Measurements from ENCODE around the gene SMYD3. TPM values are rescaled to one million over a fixed set of nuclear protein-coding genes. Genes with fewer than 3 reads are reported as not detected.

SMYD3 gene
- total and polyA plus RNA-seq, 2 of the 13 experiments (the other 11 are each of a cell fraction or from before 2014, with no cell fraction given): 27.7 to 35.8 TPM

GRCh38 chr1:246187834-246188372 is 319.2 kb downstream of the SMYD3 start (continued):
- TF ChIP-seq, protein P1, sequence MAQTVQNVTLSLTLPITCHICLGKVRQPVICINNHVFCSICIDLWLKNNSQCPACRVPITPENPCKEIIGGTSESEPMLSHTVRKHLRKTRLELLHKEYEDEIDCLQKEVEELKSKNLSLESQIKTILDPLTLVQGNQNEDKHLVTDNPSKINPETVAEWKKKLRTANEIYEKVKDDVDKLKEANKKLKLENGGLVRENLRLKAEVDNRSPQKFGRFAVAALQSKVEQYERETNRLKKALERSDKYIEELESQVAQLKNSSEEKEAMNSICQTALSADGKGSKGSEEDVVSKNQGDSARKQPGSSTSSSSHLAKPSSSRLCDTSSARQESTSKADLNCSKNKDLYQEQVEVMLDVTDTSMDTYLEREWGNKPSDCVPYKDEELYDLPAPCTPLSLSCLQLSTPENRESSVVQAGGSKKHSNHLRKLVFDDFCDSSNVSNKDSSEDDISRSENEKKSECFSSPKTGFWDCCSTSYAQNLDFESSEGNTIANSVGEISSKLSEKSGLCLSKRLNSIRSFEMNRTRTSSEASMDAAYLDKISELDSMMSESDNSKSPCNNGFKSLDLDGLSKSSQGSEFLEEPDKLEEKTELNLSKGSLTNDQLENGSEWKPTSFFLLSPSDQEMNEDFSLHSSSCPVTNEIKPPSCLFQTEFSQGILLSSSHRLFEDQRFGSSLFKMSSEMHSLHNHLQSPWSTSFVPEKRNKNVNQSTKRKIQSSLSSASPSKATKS (CRISPR knock-in tag; IDR thresholded peaks at IDR 0.05): no peak
- TF ChIP-seq ZFP62 (CRISPR knock-in tag; IDR thresholded peaks at IDR 0.05): no peak
- no peak for TF ChIP-seq PAWR (CRISPR knock-in tag; IDR thresholded peaks at IDR 0.05; ENCODE audit: borderline replicate concordance)
- TF ChIP-seq, protein P2, sequence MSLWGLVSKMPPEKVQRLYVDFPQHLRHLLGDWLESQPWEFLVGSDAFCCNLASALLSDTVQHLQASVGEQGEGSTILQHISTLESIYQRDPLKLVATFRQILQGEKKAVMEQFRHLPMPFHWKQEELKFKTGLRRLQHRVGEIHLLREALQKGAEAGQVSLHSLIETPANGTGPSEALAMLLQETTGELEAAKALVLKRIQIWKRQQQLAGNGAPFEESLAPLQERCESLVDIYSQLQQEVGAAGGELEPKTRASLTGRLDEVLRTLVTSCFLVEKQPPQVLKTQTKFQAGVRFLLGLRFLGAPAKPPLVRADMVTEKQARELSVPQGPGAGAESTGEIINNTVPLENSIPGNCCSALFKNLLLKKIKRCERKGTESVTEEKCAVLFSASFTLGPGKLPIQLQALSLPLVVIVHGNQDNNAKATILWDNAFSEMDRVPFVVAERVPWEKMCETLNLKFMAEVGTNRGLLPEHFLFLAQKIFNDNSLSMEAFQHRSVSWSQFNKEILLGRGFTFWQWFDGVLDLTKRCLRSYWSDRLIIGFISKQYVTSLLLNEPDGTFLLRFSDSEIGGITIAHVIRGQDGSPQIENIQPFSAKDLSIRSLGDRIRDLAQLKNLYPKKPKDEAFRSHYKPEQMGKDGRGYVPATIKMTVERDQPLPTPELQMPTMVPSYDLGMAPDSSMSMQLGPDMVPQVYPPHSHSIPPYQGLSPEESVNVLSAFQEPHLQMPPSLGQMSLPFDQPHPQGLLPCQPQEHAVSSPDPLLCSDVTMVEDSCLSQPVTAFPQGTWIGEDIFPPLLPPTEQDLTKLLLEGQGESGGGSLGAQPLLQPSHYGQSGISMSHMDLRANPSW (CRISPR knock-in tag; IDR thresholded peaks at IDR 0.05; ENCODE audit: borderline replicate concordance): no peak
- TF ChIP-seq, protein P3, sequence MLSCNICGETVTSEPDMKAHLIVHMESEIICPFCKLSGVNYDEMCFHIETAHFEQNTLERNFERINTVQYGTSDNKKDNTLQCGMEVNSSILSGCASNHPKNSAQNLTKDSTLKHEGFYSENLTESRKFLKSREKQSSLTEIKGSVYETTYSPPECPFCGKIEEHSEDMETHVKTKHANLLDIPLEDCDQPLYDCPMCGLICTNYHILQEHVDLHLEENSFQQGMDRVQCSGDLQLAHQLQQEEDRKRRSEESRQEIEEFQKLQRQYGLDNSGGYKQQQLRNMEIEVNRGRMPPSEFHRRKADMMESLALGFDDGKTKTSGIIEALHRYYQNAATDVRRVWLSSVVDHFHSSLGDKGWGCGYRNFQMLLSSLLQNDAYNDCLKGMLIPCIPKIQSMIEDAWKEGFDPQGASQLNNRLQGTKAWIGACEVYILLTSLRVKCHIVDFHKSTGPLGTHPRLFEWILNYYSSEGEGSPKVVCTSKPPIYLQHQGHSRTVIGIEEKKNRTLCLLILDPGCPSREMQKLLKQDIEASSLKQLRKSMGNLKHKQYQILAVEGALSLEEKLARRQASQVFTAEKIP (CRISPR knock-in tag; IDR thresholded peaks at IDR 0.05; ENCODE audit: borderline replicate concordance): no peak
- no peak for TF ChIP-seq TOE1 (CRISPR knock-in tag; IDR thresholded peaks at IDR 0.05)
- TF ChIP-seq ZNF263 (CRISPR knock-in tag; IDR thresholded peaks at IDR 0.05): no peak
- TF ChIP-seq, protein P4, sequence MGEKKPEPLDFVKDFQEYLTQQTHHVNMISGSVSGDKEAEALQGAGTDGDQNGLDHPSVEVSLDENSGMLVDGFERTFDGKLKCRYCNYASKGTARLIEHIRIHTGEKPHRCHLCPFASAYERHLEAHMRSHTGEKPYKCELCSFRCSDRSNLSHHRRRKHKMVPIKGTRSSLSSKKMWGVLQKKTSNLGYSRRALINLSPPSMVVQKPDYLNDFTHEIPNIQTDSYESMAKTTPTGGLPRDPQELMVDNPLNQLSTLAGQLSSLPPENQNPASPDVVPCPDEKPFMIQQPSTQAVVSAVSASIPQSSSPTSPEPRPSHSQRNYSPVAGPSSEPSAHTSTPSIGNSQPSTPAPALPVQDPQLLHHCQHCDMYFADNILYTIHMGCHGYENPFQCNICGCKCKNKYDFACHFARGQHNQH (CRISPR knock-in tag; IDR thresholded peaks at IDR 0.05): peak; percentile 84; the same call in 1 of the 2 replicates
- no peak for TF ChIP-seq REXO4 (CRISPR knock-in tag; IDR thresholded peaks at IDR 0.05; ENCODE audit: borderline replicate concordance)
- no peak for TF ChIP-seq ZNF782 (CRISPR knock-in tag; IDR thresholded peaks at IDR 0.05; ENCODE audit: borderline replicate concordance)
- TF ChIP-seq, protein P5, sequence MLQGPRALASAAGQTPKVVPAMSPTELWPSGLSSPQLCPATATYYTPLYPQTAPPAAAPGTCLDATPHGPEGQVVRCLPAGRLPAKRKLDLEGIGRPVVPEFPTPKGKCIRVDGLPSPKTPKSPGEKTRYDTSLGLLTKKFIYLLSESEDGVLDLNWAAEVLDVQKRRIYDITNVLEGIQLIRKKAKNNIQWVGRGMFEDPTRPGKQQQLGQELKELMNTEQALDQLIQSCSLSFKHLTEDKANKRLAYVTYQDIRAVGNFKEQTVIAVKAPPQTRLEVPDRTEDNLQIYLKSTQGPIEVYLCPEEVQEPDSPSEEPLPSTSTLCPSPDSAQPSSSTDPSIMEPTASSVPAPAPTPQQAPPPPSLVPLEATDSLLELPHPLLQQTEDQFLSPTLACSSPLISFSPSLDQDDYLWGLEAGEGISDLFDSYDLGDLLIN (CRISPR knock-in tag; IDR thresholded peaks at IDR 0.05; ENCODE audit: borderline replicate concordance): no peak
- TF ChIP-seq MIER2 (CRISPR knock-in tag; IDR thresholded peaks at IDR 0.05): 0 out of 2 replicates have a peak, but pooled peaks have one; percentile 62
- TF ChIP-seq KLF15 (CRISPR knock-in tag; IDR thresholded peaks at IDR 0.05; ENCODE audit: borderline replicate concordance): no peak
- TF ChIP-seq MTA1 (CRISPR knock-in tag; IDR thresholded peaks at IDR 0.05; ENCODE audit: borderline replicate concordance): no peak
- TF ChIP-seq, protein P6, sequence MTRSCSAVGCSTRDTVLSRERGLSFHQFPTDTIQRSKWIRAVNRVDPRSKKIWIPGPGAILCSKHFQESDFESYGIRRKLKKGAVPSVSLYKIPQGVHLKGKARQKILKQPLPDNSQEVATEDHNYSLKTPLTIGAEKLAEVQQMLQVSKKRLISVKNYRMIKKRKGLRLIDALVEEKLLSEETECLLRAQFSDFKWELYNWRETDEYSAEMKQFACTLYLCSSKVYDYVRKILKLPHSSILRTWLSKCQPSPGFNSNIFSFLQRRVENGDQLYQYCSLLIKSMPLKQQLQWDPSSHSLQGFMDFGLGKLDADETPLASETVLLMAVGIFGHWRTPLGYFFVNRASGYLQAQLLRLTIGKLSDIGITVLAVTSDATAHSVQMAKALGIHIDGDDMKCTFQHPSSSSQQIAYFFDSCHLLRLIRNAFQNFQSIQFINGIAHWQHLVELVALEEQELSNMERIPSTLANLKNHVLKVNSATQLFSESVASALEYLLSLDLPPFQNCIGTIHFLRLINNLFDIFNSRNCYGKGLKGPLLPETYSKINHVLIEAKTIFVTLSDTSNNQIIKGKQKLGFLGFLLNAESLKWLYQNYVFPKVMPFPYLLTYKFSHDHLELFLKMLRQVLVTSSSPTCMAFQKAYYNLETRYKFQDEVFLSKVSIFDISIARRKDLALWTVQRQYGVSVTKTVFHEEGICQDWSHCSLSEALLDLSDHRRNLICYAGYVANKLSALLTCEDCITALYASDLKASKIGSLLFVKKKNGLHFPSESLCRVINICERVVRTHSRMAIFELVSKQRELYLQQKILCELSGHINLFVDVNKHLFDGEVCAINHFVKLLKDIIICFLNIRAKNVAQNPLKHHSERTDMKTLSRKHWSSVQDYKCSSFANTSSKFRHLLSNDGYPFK (CRISPR knock-in tag; IDR thresholded peaks at IDR 0.05; ENCODE audit: borderline replicate concordance): no peak
- TF ChIP-seq, protein P7, sequence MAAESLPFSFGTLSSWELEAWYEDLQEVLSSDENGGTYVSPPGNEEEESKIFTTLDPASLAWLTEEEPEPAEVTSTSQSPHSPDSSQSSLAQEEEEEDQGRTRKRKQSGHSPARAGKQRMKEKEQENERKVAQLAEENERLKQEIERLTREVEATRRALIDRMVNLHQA (CRISPR knock-in tag; IDR thresholded peaks at IDR 0.05): no peak
